Testis (tissue), 3 donors: ENCODE measurements around the gene ADAMTS12. TPM values are rescaled to one million over a fixed set of nuclear protein-coding genes. Genes with fewer than 3 reads are reported as not detected.

Experiments
- DNase-seq: peaks from one replicate; pipeline ENCODE4 v3.0.0-alpha.2; 2019
- H3K27ac ChIP-seq, 2 donors: fragments of 200-600 bp; sonication (generic); one replicate each; pipeline ENCODE4 v1.5.1; 2019
- H3K27me3 ChIP-seq: fragments of 200-600 bp; sonication (generic); one replicate; pipeline ENCODE4 v1.5.1; 2019
- H3K36me3 ChIP-seq: fragments of 200-600 bp; sonication (generic); one replicate; pipeline ENCODE4 v1.5.1; 2017; ENCODE audit warnings: low read depth; ENCODE audit errors: missing control alignments
- H3K4me1 ChIP-seq: fragments of 200-600 bp; sonication (generic); one replicate; pipeline ENCODE4 v1.5.1; 2019
- H3K4me3 ChIP-seq, 2 donors: fragments of 200-600 bp; sonication (generic); one replicate each; pipeline ENCODE4 v1.5.1; 2017 to 2019
- H3K9me3 ChIP-seq: fragments of 200-600 bp; sonication (generic); one replicate; pipeline ENCODE4 v1.5.1; 2017
- CTCF ChIP-seq, 3 experiments: fragments of 450-650 bp in 2 of 3; fragments of 200-600 bp in 1 of 3; sonication (generic) in 1 of 3; IDR thresholded peaks; one replicate each; pipeline ENCODE4 v1.5.1; 2016 to 2019; ENCODE audit warnings: antibody characterized with exemption in 3 of 3, mild to moderate bottlenecking in 2 of 3, moderate library complexity in 1 of 3
- POLR2A ChIP-seq: fragments of 450-650 bp; IDR thresholded peaks from one replicate; pipeline ENCODE4 v1.6.1; 2017; ENCODE audit warnings: antibody characterized with exemption, mild to moderate bottlenecking, moderate library complexity
- WGBS, 2 donors: methylation state at CpG; one replicate each; pipeline ENCODE4 v1.1.5; 2018; 5-methylcytosine and 5-hydroxymethylcytosine counted together
- intact Hi-C: fragments of 100-400 bp; cut with DNase I; formaldehyde crosslinking; loops from one replicate; pipeline ENCODE4 v1.15.1; 2023; ENCODE audit warnings: low total_unique reads
- polyA plus RNA-seq: library from polyadenylated mRNA; stranded (reverse); fragments of 350-450 nt; fragmentation: Illumina TruSeq; extraction: RNeasy Lipid Tissue Mini Kit (QIAGEN cat#74804); gene quantifications from one replicate; pipeline ENCODE4 v1.2.3, GENCODE V29; 2014; ENCODE audit warnings: low read depth, low replicate concordance; ENCODE audit not compliant: insufficient read depth
- total RNA-seq, 2 donors: library from RNA; depleted of rRNA; stranded (reverse); fragments of >200 nt; gene quantifications; one replicate each; pipeline ENCODE4 v1.2.3, GENCODE V29; 2016

Gene ADAMTS12
- total and polyA plus RNA-seq, 3 donors from 2014 or later = 4.9 to 9.3 (median 7.5) TPM

- no peak overlapping the region for H3K4me3 ChIP-seq
- no peaks in the 10 kb centered on the region for H3K9me3 ChIP-seq
- 74 to 79% methylated on average over 7 of the region's 7 CpGs for WGBS, 2 donors
- TF ChIP-seq POLR2A = no peak
- TF ChIP-seq CTCF (IDR thresholded peaks at IDR 0.05) = no peak
- no peaks in the 10 kb centered on the region for H3K36me3 ChIP-seq
- no peaks in the 10 kb centered on the region for H3K27me3 ChIP-seq
- no peak for DNase-seq
- peaks cover 3% of the 10 kb centered on the region for H3K4me1 ChIP-seq
- no peak overlapping the region for H3K27ac ChIP-seq
- intact Hi-C loops = no loop called here
Measured at GRCh38 chr5:33828626-33829308, 63.0 kb downstream of the ADAMTS12 start.

GRCh38 chr5:33827885-33828284, 63.9 kb downstream of the ADAMTS12 start:
- 86 to 100% methylated on average over 1 of the region's 1 CpG for WGBS, 2 donors
- H3K4me3 ChIP-seq = no peak overlapping the region
- TF ChIP-seq CTCF (IDR thresholded peaks at IDR 0.05) (no peak), POLR2A (no peak)
- no peaks in the 10 kb centered on the region for H3K9me3 ChIP-seq
- no peak overlapping the region for H3K27ac ChIP-seq
- H3K4me1 ChIP-seq = peaks cover 3% of the 10 kb centered on the region
- no peaks in the 10 kb centered on the region for H3K36me3 ChIP-seq
- DNase-seq = no peak
- intact Hi-C loops = no loop called here
- H3K27me3 ChIP-seq = no peaks in the 10 kb centered on the region

DNA sequence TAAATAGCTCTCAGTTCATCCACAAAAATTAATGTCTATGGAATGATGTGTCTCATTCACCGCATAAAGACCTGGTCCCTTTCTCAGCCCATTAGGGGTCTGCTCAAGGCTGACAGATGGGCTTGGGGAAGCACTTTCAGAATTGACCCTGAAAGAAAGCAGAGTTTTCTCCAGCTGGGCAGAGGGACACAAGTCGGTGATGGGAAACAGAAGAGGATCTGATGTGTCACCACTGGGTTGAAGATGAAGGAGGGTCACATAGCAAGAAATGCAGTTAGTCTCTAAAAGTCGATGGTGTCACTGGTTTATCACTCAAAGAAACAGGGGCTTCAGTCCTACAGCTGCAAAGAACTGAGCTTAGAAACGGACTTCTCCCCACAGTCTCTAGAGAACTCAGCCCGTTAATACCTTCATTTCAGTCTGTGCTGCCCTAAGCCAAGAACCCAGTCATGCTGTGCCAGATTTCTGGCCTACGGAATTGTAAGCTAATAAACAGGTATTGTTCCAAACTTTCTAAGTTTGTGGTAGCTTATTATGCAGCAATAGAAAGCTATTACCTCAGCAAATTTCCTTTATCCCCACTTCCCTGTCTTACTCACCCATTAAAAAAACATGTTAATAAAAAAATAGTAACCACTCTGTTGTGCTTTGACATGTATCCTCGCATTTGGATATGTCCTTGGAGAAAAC, 64.6 kb downstream of the ADAMTS12 start:
- no peak for DNase-seq
- TF ChIP-seq CTCF (IDR thresholded peaks at IDR 0.05) (no peak), POLR2A (no peak)
- intact Hi-C loops = no loop called here
- Histone ChIP-seq H3K36me3 (no peaks in the 10 kb centered on the region), H3K9me3 (no peaks in the 10 kb centered on the region), H3K4me3 (no peak overlapping the region), H3K27me3 (no peaks in the 10 kb centered on the region), H3K4me1 (peaks cover 3% of the 10 kb centered on the region), H3K27ac (no peak overlapping the region)
- 80 to 83% methylated on average over 7 of the region's 7 CpGs for WGBS, 2 donors

DNA sequence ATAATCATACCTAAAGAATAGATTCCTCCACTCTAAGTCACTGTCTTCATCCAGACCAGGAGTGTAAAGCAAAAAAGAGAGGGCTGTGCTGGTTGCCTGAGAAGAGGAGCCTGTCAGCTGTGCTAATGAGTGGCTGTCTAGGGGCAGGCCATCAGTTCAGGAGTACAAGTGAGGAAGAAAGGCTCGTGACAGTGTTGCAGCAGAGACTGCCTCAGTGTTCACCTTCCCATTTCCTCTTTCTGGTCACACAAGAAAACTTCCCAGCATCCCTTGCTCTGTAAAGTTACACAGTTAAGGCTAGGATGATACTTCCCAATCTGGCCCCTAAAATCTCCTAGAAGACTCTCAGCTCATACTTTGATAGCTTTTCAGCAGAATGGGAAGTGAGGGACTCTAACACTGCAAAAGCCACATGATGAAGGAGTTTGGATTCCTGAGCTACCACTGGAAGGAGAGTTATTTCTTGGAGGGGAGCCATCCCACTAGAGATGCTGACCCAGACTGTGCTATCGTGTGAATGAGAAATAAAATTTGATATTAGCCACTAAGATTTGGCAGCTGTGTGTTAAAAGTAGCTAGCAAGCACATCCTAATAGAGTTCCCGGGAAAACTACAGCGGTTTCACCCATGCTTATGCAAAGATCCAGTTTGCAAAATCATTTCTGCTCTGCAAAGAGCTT, 67.1 kb downstream of the ADAMTS12 start:
- Histone ChIP-seq H3K36me3 (no peaks in the 10 kb centered on the region), H3K9me3 (no peaks in the 10 kb centered on the region), H3K4me3 (no peak overlapping the region), H3K27ac (peak overlapping the region in 1 of 2 donors; percentile 55), H3K27me3 (no peaks in the 10 kb centered on the region), H3K4me1 (peaks cover 3% of the 10 kb centered on the region)
- no peak for DNase-seq
- 57 to 69% methylated on average over 4 of the region's 4 CpGs for WGBS, 2 donors
- TF ChIP-seq CTCF (IDR thresholded peaks at IDR 0.05) (no peak), POLR2A (no peak)
- intact Hi-C loops = no loop called here
